GM21423 (cell line): ENCODE measurements around the gene EIF4B.
"Not testable (repeated sequence)": the region's sequence is repeated elsewhere in the genome, so short reads cannot be mapped to it uniquely, and the experiment has no call there.

Experiments
- ATAC-seq: cut with Tn5 transposase; IDR thresholded peaks from one replicate; pipeline ENCODE4 v1.9.1; 2021; ENCODE audit warnings: mild to moderate bottlenecking, moderate library complexity; ENCODE audit not compliant: unreplicated experiment

The EIF4B gene

GRCh38 chr12:52992699-52993557 is 13.3 kb upstream of the EIF4B start:
- ATAC-seq = no peak

DNA sequence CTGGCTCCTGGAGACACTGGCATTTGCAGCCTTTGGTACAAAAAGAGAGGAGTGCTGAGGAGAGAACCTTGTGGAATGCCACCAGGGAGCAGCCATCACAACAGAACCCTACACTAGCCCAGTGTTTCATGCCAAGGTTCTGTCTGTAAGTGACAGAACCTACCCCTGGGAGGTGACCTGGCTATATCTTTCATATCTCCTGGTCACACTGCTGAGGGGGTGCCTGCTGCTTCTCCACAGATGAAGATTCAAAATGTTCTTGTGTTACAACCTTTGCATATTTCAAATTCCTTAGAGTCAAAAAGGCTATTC is 12.7 kb upstream of the EIF4B start:
- ATAC-seq = no peak

DNA sequence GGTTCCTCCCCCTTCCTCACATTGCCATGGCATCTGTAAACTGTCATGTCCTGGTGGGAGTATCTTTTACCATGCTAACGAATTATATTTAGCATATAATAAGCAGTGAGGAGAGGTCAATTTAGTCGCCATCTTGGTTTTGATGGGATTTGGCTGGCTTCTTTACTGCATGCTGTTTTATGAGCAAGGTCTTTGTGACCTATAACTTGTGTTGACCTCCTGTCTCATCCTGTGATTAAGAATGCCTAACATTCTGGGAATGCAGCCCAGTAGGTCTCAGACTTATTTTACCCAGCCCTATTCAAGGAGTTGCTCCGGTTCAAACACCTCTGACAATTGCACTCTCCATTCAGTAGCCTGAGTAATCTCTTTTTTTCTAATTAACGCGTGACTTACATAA is 2.1 kb upstream of the EIF4B start:
- ATAC-seq = no peak

- no peak for ATAC-seq
Measured at GRCh38 chr12:53004582-53004981, 1.7 kb upstream of the EIF4B start.

GRCh38 chr12:53005215-53005985 is 856 bp upstream of the EIF4B start:
- ATAC-seq = no peak

DNA sequence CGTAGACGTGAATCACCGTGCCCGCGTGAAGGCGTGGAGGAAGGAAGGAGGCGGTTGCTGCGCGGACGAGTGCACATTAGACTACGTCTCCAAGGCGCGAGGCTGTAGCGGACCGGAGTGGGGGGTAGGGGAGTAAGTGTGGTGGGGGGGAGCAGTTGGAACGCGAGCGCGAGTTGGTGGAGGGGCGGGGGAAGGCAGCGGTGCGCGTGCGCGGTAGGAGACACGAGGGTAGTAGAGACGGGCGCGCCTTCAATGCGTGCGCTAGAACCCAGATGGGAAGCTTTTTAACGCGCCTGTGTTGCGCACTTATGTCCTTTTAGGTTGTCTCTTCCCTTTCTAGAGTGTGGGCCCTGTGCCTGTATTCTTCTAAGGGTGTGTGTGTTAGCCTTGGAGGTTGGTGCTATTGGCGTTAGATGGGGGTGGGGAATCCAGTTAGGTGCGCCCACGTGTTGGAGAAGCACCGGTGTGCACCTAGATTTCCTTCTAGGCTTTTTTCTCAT is 604 bp downstream of the EIF4B start:
- ATAC-seq = no peak

- no peak for ATAC-seq
Measured at GRCh38 chr12:53007343-53007742, 1.1 kb downstream of the EIF4B start.

DNA sequence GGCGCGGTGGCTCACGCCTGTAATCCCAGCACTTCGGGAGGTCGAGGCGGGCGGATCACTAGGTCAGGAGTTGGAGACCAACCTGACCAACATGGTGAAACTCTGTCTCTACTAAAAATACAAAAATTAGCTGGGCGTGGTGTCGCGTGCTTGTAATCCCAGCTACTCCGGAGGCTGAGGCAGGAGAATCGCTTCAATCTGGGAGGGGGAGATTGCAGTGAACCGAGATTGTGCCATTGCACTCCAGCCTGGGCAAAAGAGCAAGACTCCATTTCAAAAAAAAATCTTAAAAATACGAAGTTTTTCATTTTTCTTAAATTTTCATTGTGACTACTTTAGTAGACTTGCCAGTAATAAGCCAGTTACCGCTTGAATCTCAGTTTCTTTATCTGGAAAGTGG is 2.5 kb downstream of the EIF4B start:
- not testable (repeated sequence) for ATAC-seq

DNA sequence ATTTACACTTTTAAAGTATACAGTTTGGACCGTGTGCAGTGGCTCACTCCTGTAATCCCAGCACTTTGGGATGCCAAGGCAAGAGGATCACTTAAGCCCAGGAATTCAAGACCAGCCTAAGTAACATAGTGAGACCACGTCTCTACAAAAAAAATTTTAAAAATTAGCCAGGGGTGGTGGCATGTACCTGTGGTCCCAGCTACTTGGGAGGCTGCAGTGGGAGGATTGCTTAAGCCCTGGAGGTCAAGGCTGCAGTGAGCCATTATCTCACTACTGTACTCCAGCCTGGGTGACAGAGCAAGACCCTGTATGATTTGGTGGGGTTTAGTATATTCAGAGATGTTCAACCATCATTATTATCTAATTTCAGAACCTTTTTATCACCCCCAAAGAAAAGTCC is 4.7 kb downstream of the EIF4B start:
- ATAC-seq = no peak

DNA sequence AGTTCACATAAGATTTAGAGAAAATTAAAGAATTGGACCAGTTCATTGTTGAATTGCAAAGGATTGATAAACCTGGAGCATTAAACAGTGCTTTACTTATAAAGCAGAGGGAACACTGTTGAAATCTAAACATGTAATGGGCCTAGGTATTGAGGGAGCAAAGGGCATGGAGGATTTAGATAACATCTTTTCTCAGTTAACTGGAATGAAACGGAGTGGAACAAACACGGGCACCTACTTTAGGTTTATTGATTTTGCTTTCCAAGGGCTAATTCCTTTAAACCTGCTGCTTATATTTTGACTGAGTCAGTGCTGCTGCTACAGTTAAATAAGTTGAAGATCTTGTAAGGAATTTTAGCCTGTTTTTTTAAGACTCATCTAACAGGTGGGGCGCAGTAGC is 5.6 kb downstream of the EIF4B start:
- no peak for ATAC-seq

DNA sequence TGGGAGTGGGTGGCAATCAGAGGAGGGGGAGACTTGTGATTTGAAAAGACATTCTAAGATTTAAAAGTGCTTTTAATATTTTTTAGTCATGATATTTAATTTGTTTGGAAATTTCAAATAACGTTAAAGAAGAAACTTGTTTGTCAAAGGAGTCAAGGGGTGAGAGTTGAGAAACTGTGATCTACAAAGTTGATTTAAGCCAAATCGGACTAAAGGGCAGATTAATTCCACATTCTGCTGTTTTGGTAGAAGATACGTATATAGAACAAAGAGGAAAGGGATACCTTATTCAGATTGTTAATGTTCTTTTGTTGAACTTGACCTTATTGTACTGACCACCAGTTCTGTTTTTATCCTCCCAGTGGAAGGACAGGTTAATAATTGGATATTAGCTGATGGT is 6.7 kb downstream of the EIF4B start:
- ATAC-seq = no peak

DNA sequence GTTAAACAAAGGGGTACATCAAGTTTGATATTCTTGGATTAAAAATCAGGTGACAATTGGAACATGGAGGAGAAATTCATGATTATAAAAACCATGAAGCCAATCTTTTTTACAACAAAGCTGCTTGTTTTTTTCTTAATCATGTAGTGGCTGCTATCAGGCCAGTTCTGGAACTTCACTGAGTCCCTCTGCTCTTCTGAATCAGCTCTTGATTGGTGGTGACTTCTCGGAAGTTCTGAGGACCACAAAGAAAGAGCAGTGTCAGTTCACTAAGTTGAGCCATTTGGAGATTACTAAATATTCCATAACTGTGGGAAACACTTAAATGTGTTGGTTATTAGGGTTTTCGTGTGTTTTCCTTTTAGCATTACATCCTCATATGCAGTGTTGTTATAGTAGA is 8.5 kb downstream of the EIF4B start:
- no peak for ATAC-seq

- ATAC-seq = no peak
Measured at GRCh38 chr12:53025250-53025649, 19.0 kb downstream of the EIF4B start.

DNA sequence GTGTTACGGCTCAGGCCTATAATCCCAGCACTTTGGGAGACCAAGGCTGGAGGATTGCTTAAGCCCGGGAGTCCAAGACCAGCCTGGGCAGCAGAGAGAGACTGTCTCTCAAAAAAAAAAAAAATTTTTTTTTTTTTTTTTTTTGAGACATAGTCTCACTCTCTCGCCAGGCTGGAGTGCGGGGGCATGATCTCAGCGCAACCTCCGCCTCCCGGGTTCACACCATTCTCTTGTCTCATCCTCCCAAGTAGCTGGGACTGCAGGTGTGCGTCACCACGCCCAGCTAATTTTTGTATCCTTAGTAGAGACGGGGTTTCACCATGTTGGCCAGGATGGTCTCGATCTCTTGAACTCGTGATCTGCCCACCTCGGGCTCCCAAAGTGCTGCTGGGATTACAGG is 20.8 kb downstream of the EIF4B start:
- not testable (repeated sequence) for ATAC-seq

DNA sequence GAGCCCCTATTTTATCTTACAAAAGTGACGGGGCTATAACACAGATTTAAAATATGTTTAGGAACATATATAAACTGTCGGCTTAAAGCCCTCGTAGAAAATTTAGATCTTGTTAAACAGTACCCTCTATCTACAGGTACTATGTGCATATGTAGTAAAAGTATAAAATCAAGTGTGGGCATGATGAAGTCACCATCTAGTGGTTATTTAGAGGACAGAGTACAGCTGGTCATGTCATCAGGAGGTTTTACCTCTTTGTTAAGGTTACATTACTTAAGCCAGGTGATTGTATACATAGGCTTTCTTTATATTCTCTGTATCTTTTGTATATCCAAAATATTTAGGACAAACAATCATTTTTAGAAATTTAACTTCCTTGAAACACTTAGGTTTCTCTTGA is 25.4 kb downstream of the EIF4B start:
- no peak for ATAC-seq

GRCh38 chr12:53033832-53034231 is 27.6 kb downstream of the EIF4B start:
- not testable (repeated sequence) for ATAC-seq

GRCh38 chr12:53034459-53034858 is 28.2 kb downstream of the EIF4B start:
- ATAC-seq = no peak

DNA sequence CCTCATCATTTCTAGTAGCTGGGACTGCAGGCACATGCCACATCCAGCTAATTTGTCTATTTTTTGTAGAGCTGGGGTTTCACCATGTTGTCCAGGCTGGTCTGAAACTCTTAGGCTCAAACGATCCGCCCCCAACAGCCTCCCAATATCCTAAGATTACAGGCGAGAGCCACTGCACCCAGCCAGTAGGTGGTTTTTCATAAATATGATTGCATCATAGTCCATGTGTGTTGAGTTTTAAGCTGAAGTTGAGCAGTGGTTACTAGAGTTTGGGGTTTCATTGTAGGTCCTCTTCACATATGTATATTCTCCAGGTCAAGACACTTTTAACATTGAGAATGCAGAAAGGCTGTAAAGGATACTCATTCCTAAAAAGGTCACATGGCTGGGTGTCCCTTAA is 30.5 kb downstream of the EIF4B start:
- no peak for ATAC-seq

GRCh38 chr12:53039851-53040250 is 33.6 kb downstream of the EIF4B start:
- ATAC-seq = no peak

GRCh38 chr12:53042607-53043454 is 36.6 kb downstream of the EIF4B start:
- no peak for ATAC-seq

GRCh38 chr12:53044052-53044581 is 37.9 kb downstream of the EIF4B start:
- no peak for ATAC-seq
